Measurements from ENCODE around the gene SYNGR3. TPM values are rescaled to one million over a fixed set of nuclear protein-coding genes. Genes with fewer than 3 reads are reported as not detected.

Gene SYNGR3
- total RNA-seq, 2 experiments from 2014 or later: 4.6 to 4.7 TPM

DNA sequence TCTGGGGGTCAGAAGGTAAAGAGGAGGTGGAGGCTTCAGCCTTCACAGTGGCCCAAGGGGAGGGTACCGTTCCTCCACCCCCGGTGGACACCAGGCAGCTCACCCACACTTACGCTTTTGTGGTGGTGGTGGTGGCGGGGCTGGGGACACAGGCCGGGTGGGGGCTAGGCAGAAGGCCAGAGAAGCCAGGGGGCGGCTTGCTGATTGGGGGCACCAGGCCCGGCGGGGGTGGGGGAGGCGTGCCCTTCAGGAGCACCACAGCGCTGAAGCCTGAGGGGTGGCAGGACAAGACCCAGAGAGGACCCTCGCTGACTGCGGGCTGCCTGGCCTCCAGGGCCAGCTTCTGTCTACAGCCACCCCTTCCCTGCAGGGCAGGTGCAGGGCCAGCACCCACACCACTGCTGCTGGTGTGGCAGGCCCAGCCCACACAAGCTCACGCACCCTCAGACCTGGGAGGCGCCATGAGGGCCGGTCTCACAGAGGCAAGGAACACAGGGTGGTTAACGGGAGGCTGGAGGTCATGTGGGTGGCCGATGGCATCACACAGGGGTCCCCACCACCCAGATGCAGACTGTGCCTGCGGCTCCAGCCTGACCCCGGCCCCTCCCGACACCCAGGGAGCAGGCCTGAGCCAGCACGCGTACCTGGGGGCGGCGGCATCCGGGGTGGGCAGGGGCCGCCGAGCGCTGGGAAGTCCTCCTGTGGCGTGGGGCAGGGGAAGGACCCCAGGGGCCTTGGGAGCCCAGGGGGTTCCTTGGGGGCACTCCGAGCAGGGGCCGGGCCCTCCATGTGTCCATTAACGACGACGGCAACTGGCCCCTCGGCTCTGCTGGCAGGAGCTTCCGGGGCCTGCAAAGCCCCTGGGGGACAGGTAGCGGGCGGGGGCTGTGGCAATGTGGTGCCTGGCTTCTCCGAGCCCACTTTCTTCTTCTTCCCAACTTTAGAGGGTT is 9.4 kb downstream of the SYNGR3 start:
- ChIA-PET CTCF (no interaction called here), POLR2A (no interaction called here)

DNA sequence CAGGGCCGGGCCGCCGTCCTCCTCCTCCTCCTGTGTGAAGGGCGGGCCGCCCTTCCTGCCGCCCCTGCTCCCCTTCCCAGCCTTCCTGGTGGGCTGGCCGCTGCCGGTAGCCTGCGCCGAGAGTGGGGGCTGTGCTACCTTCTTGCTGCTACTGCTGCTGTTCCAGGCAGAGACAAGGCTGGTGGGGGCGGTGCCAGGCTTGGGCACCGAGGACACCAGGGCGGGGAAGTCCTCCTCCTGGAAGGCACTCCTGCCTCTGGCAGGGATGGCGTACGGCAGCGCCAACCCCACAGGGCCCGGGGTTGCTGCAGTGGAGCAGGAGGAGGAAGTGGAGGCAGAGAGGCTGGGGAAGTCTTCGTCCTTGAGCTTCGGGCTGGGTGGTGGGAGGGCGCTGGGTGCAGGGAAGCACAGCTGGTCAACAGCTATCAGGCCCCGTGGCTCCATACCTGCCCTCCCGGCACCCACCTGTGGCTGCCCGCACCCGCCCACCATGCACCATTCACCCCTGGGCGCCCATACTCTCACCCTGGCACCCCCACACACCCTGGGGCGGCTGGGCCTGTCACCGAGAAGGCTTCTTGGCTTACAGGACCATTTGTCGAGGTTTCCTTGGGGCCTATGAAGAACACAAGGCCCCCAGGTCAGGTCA is 10.2 kb downstream of the SYNGR3 start:
- ChIA-PET CTCF (no interaction called here), POLR2A (no interaction called here)

DNA sequence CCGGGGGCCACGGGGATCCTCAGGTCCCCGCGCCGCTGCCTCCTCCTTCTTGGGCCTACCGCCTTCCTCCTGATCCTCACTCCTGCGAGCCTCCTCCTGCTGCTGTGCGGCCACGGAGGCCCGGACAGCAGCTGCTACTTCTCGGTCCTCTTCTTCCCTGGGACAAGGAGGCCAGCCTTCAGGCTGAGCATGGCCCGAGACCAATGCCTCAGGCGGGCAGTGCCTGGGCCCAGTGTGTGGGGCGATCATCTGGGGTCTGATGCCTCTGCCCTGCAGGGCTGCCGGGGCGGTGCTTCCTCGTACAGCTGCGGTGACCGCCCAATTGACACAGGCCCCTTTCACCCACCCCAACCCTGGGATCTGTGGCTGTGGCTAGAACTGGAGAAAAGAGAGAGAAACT is 11.3 kb downstream of the SYNGR3 start:
- POLR2A ChIA-PET: no interaction called here
- CTCF ChIA-PET: no interaction called here

DNA sequence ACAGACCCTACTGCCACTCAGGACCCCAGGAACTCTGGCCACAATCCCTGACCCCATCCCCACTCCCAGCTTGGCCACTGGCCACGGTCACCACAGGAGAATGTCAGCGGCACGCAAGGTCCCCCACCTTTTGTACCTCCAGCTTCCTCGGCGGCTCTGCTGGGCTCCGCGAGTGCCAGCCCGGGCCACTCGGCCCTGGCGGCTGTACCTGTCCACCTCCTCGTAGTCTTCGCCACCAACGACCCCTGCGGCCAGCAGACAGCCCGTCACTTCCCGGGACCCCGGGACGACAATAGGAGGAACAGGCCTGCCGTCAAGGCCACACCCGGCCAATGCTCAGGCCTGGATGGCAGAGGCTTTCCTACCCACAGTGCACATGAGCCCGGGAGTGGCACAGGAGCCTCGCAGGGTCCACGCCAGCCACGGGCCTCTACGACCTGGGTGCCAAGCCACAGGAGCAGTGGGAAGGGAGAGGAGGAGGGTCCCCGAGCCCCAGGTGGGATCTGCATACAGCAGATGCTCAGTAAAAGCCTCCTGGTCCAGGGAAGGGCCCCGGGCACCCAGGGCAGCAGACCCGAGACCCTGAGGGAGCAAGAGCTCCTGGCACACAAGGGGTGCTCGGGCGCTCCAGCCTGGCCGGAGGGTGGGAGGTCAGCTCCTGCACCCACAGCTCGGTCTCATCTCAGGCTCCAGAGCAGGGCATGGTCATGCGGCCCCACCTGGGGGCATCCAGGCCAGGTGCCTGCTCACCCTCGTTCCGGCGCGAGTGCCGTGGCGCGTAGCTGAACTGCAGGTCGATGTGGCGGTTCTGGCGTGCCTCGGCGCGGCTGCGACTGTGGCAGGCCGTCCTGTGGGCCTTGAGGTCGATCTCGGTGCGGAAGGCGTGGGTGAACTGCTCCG is 11.9 kb downstream of the SYNGR3 start:
- POLR2A ChIA-PET: no interaction called here
- CTCF ChIA-PET: no interaction called here

DNA sequence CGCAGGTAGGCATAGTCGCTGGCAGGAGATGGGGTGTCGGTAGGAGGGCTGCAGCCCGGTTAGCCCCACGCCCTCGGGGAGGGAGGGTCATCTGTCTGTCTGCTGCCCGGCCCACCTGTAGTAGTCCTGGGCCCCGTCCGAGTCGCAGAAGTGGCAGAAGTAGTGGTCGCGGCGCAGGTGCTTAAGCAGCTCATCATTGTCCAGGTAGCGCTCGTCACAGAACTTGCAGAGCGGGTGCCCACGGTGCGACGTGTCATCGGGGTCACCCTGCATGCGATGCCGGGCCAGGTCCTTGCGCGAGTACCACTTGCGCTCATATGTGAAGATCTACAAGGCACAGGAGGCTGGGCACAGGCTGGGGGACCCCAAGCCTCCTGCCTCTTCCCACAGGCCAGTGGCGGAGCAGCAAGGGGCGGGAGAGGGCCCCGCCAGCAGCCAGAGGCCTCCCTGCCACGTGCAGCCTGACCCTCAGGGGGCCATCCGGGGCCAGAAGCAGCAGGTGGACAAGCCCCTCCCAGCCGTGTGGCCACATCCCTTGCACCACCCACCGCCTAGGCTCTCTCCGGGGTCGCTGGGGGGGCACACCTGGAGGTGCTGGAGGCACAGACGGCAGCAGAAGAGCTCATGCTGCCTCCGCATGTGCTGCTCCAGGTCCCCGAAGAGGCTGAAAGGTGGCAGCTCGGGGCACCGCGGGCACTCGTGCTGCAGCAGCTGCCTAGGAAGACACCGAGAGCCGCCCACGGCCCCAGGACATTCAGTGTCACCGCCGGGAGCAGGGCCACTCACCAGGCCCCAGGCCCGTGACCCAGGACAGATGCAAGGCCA is 12.8 kb downstream of the SYNGR3 start:
- POLR2A ChIA-PET: no interaction called here
- CTCF ChIA-PET: interaction anchor here (0.9 to 2.9 kb wide), 15 partner anchors 9 to 150 kb away, joined by 3 to 41 read pairs (median 7); partner anchors contain the start of genes NPW, RPS2, SYNGR3 and TBL3

DNA sequence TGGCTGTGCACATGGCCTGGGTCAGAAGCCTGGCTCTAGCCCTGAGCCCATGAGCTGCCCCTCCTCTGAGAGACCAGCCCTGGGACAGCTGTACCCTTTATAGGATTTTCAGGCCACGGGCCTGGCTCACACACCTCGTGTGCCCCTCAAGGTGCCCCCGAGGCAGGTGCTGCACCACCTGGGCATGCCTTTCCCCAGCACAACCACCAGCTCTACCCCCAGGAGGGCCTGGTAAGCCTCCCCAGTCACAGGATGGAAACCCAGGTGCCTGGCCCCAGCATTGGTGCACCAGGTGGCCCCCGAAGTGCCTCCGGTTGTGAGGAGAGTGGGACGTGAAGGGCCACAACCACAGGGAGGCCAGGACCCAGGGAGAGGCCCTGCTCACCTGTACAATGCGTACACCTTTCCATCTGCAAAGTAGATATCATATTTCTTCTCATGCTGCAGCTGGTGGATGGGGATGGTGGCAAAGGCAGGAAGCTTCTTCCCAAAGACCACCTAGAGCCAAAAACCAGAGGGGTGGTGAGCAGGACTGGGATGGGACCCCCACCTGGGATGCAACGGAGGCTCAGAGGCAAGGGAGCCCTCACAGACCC is 13.6 kb downstream of the SYNGR3 start:
- ChIA-PET CTCF (interaction anchor here (0.9 to 2.9 kb wide), 18 partner anchors 9 to 152 kb away, joined by 3 to 41 read pairs (median 6); partner anchors contain the start of genes NPW, RPL3L, RPS2 and SYNGR3), POLR2A (no interaction called here)

DNA sequence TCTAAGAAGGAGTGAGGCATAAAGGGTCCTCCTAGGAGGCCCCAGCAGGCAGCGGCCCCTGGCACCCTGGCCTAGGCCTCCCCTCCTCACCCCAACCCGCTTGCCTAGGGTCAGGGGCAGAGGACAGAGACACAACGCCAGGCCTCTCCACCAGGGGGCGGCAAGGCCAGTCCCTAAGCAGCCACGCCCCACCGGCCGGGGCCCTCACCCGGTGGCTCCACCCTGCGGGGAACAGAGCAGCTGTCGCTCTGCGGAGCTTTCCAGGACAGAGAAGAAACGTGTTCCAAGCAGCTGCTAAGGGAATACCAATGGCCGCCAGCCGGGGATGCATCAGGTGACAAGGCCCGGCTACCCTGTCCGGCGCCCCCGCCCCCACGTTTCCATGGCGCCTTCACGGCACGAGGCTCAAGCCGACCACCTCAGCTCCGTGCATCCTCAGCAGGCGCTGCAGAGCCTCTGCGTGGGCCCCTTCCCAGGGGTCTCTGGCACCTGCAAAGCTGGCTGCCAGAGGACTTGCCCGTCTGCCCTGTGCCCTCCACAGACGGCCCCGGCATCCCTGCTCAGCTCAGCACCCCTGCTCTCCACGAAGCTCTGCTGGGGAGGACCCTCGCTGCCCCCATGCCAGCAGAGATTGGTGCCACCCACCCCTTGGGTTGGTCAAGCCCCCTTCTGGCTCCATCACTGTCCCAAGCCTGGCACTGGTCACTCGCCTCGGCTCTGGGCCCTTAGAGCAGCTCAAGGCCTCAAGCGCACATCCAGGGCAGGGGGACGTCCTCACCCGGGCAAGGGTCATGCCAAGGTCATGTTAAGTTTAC is 14.3 kb downstream of the SYNGR3 start:
- ChIA-PET POLR2A (no interaction called here), CTCF (interaction anchor here (0.6 to 2.9 kb wide), 21 partner anchors 9 to 151 kb away, joined by 3 to 41 read pairs (median 5); partner anchors contain the start of genes NPW, RPL3L, RPS2 and SYNGR3)

DNA sequence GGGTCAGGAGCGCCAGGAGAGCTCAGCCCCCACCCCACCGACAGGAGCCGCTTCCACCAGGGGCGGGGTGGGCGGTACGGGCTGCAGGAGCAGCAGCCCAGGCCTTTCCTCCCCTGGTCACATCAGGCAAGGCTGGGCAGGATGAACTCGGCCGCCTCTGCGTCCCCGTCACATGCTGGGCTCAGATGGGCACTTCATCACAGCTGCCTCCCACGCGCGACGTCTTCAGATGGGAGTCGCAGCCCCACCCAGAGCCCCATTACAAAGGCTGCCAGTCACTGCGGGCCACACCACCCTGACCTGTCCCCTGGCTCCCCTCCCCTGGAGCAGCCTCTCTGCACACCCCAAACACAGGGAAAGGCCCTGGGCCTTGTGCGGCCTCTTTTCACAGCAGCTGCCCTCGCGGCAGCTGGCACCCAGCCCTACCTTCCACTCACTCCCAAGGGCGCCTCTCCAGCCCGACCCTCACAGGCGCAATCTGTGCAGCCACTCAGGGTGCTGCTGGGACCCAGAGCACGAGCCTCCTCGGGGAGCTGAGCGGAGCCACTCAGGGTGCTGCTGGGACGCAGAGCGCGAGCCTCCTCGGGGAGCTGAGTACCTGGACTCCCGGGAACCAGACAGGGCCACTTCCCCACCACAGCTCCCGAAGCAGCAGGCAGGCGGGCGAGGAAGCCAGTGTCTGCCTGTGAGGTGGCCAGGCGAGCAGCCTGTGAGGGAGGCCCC is 15.2 kb downstream of the SYNGR3 start:
- CTCF ChIA-PET: interaction anchor here (0.8 to 2.9 kb wide), 10 partner anchors 8 to 148 kb away, joined by 3 to 41 read pairs (median 6); no protein-coding TSS in a partner anchor
- POLR2A ChIA-PET: no interaction called here

DNA sequence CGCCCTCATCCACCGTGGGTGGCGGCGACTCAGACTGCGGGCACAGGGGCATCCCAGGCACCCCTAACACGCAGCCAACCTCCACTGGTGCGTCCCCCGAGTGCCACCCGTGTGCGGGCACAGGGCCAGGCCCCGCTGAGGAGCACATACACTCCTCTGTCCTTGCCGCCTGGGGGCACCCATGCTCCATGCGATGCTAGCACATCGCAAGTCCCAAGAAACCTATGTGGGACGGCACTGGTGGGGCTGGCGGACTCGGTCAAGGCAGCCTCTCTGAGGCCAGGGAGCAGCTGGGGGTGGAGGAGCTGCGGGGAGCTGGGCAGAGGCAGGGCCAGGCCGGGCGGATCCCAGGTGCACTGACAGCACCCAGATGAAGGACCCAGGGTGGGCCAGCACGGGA is 15.9 kb downstream of the SYNGR3 start:
- ChIA-PET POLR2A (no interaction called here), CTCF (interaction anchor here (2.9 kb wide), 1 partner anchor 12 kb away, joined by 41 read pairs; no protein-coding TSS in a partner anchor)

DNA sequence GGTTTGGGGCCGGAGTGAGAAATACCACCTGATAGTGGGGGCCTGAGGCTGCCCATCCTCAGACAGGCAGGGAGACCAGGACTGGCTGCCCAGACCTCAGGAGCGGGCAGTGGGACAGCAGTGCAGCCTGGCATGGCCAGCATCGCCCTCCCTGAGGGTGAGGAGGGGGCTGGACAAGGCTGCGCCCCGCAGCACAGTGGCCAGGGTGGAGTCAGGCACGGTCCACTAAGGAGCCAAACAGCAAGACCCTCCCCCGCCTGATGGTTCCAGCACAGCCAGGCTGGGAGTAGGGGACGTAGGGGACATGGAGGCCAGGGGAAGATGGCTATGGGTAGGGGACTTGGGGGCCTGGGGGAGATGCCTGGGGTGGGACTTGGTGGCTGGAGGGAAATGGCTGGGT is 16.5 kb downstream of the SYNGR3 start:
- CTCF ChIA-PET: no interaction called here
- POLR2A ChIA-PET: no interaction called here

DNA sequence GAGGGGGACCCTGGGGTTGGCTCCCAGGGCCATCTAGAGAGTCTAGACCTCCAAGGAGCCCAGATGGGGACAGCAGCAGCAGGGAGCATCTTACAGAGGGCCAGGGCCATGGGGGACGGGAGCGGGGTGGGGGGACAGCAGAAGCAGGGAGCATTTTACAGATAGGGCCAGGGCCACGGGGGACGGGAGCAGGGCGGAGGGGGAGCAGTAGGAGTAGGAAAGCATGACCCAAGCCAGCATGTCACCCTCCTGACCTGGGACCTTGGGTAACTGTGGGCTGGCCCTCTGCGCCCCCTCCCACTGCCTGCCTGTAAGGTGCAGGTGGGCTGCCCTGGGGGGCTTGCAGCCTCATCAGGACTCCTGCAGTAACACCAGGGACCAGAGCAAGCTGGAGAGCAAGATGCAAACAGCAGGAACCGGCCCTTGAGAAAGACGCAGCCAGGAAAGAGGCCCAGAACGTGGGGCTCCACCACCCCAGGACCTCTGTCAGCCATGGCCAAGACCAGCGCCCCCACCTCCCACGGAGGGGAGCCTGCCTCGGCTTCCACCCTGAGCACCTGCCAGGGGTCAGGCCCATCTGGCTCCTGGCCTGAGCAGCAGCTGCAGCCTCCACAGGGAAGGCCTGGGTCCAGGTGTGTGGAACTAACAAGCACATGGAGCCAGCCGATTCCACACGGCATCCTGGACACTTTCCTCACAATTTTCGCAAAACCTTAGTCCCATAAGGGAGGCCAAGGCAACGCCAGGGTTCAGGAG is 17.5 kb downstream of the SYNGR3 start:
- POLR2A ChIA-PET: interaction anchor here (0.7 to 1.2 kb wide), 2 partner anchors 36 to 148 kb away, joined by 3 read pairs; partner anchors contain the start of gene TRAF7

DNA sequence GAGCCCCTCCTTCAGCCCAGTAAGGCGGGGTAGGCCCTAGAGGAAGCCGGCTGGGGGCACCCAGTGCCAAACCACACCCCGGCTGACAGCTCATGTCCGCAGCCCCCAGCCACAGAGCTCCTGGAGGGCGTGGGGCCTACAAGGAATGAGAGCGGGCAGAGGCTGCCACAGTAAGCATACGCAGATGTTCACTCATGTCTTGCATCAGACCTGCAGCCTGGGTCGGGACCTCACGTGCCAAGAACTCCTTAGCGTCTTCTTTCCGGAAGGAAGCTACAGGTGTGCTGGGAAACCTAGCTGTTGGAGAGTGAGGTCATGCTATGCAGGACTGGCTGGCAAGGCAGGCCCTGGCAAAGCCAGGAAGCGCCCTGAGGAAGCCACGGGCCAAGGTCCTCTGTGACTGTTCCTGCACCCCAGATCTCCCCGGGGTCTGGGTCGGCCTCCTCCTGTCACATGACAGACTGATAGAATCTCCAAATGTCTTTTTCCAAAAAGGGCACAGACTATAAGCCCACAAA is 18.3 kb downstream of the SYNGR3 start:
- POLR2A ChIA-PET: interaction anchor here (0.6 to 1.5 kb wide), 4 partner anchors 12 to 147 kb away, joined by 3 to 7 read pairs (median 4); partner anchors contain the start of gene TRAF7
- CTCF ChIA-PET: interaction anchor here (1.0 to 2.1 kb wide), 5 partner anchors 23 to 244 kb away, joined by 3 to 17 read pairs (median 4); partner anchors contain the start of genes ECI1, NUBP2 and SPSB3

More for the DNA sequence above, 17.5 kb downstream of the SYNGR3 start:
- CTCF ChIA-PET: interaction anchor here (1.0 to 2.1 kb wide), 2 partner anchors 22 to 134 kb away, joined by 4 to 17 read pairs; no protein-coding TSS in a partner anchor

DNA sequence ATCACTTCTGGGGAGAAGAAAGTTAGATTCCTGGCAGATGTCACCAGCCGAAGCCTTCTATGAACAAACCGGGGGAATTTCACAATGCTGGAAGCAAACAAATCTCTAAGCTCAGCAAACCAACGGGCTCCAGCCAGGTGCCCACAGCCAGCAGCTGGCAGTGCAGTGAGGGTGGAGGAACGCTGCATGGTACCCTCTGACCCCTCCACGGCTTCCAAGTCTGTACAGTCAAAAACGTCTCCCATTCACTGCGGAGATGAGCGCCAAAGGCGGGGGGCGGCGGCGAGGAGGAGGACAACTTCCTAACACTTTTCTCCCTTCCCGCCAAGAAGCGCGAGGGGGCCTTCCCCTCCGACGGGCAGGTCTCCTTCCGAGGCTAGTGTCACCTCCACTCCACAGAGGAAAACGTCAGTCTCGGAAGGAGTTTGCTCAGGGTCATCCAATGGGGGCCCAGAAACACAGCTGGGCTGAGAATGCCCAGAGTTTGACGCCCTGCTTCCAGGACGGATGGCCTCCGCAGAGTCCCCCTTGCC is 18.9 kb downstream of the SYNGR3 start:
- ChIA-PET POLR2A (interaction anchor here (0.6 to 1.5 kb wide), 5 partner anchors 13 to 303 kb away, joined by 3 to 7 read pairs (median 5); partner anchors contain the start of genes MAPK8IP3, RPS2 and TRAF7), CTCF (interaction anchor here (1.2 to 2.1 kb wide), 4 partner anchors 42 to 243 kb away, joined by 3 to 17 read pairs (median 4); partner anchors contain the start of genes ECI1, NUBP2 and SPSB3)

DNA sequence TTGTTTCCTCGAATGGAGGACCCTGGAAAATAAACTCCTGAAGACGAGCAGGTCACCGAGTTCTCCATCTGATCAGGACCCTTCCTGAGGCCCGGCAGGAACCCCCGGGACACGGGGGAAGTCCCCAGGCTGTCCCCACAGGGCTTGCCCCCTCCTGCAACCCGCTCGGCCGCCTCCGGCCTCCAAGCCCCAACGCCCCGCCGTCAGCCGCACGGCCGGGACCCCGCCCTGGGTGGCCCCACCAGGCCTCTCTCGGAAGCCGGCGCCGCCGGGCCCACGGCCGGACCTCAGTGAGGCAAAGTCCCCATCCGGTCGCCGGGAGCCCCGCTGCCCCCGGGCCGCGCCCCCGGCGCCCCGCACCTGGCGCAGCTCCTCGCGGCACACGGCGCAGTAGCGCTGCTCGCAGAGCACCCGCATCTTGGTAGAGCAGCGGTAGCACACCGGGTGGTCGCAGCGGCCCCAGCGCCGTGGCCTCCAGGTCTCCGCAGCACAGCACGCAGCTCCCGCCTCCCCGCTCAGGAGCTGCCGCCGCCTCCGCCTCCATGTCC is 19.5 kb downstream of the SYNGR3 start:
- ChIA-PET POLR2A (interaction anchor here (0.6 to 1.5 kb wide), 3 partner anchors 13 to 303 kb away, joined by 3 to 7 read pairs (median 5); partner anchors contain the start of genes MAPK8IP3 and RPS2), CTCF (interaction anchor here (1.3 to 2.1 kb wide), 3 partner anchors 41 to 242 kb away, joined by 3 to 17 read pairs (median 5); partner anchors contain the start of gene ECI1)
